GM23338 (cell line): ENCODE results near the gene DEUP1. TPM values are rescaled to one million over a fixed set of nuclear protein-coding genes. Genes with fewer than 3 reads are reported as not detected.
"Not testable (repeated sequence)": the region's sequence is repeated elsewhere in the genome, so short reads cannot be mapped to it uniquely, and the experiment has no call there.

Source experiments
- ATAC-seq: fragments of 200-7000 bp; cut with Tn5 transposase; 3 replicates; pipeline ENCODE4 v1.9.1; 2020
- DNase-seq: peaks from one replicate; pipeline ENCODE4 v3.0.0-alpha.2; 2015; ENCODE audit warnings: low spot score
- H2AFZ ChIP-seq: fragments of 200-600 bp; sonication (generic); 2 replicates; pipeline ENCODE4 v1.8.0; 2016; ENCODE audit warnings: antibody characterized with exemption, mild to moderate bottlenecking, moderate library complexity
- H3F3A ChIP-seq: fragments of 200-600 bp; sonication (generic); replicated peaks from 2 replicates; pipeline ENCODE4 v1.8.0; 2017; ENCODE audit warnings: antibody characterized with exemption, mixed run types, low read depth
- H3K27ac ChIP-seq: fragments of 200-600 bp; sonication (generic); 2 replicates; pipeline ENCODE4 v1.6.1; 2016; ENCODE audit warnings: low read depth
- H3K27me3 ChIP-seq: fragments of 200-600 bp; sonication (generic); 2 replicates; pipeline ENCODE4 v1.8.0; 2016; ENCODE audit warnings: mild to moderate bottlenecking, mixed run types, moderate library complexity; ENCODE audit not compliant: insufficient read depth
- H3K36me3 ChIP-seq: fragments of 200-600 bp; sonication (generic); 2 replicates; pipeline ENCODE4 v1.8.0; 2016; ENCODE audit warnings: mild to moderate bottlenecking; ENCODE audit not compliant: insufficient read depth
- H3K4me1 ChIP-seq: fragments of 200-600 bp; sonication (generic); 2 replicates; pipeline ENCODE4 v1.8.0; 2016; ENCODE audit warnings: mild to moderate bottlenecking, moderate library complexity; ENCODE audit not compliant: insufficient read depth
- H3K4me2 ChIP-seq: fragments of 200-600 bp; sonication (generic); 2 replicates; pipeline ENCODE4 v1.7.1; 2017; ENCODE audit warnings: mixed run types
- H3K4me3 ChIP-seq: fragments of 200-600 bp; sonication (generic); 2 replicates; pipeline ENCODE4 v1.6.1; 2016; ENCODE audit warnings: mixed run types
- H3K79me2 ChIP-seq: fragments of 200-600 bp; sonication (generic); replicated peaks from 2 replicates; pipeline ENCODE4 v1.8.0; 2017; ENCODE audit warnings: mild to moderate bottlenecking; ENCODE audit not compliant: insufficient read depth
- H3K9me2 ChIP-seq: fragments of 200-600 bp; sonication (generic); 2 replicates; pipeline ENCODE4 v1.8.0; 2017; ENCODE audit not compliant: insufficient read depth
- H4K20me1 ChIP-seq: fragments of 200-600 bp; sonication (generic); replicated peaks from 2 replicates; pipeline ENCODE4 v1.8.0; 2017; ENCODE audit warnings: mild to moderate bottlenecking; ENCODE audit not compliant: insufficient read depth
- H3K27ac Mint-ChIP-seq: 2 replicates; pipeline ENCODE4 v1.8.0; 2020; ENCODE audit warnings: inconsistent platforms, mild to moderate bottlenecking, moderate library complexity, mixed read lengths
- H3K27me3 Mint-ChIP-seq: 3 replicates; pipeline ENCODE4 v1.8.0; 2022; ENCODE audit warnings: low read depth, mild to moderate bottlenecking, moderate library complexity, mixed read lengths, inconsistent platforms; ENCODE audit not compliant: insufficient read depth, poor library complexity
- H3K36me3 Mint-ChIP-seq: 3 replicates; pipeline ENCODE4 v1.8.0; 2021; ENCODE audit warnings: low read depth, mild to moderate bottlenecking, inconsistent platforms, moderate library complexity, mixed read lengths
- H3K4me1 Mint-ChIP-seq: 3 replicates; pipeline ENCODE4 v1.8.0; 2020; ENCODE audit warnings: mild to moderate bottlenecking, inconsistent platforms, mixed read lengths
- H3K4me3 Mint-ChIP-seq: 3 replicates; pipeline ENCODE4 v1.8.0; 2021; ENCODE audit warnings: moderate library complexity, mild to moderate bottlenecking, inconsistent platforms, mixed read lengths
- H3K9me3 Mint-ChIP-seq: 3 replicates; pipeline ENCODE4 v1.8.0; 2020; ENCODE audit warnings: moderate library complexity, mild to moderate bottlenecking, inconsistent platforms, mixed read lengths
- ZNF114 ChIP-seq: fragments of 250-450 bp; sonication (Bioruptor Pico); IDR thresholded peaks from 2 replicates; pipeline ENCODE4 v1.5.0; 2020; ENCODE audit warnings: mild to moderate bottlenecking, moderate library complexity
- polyA plus RNA-seq: library from polyadenylated mRNA; unstranded; fragments of >200 nt; fragmentation: Nextera tagmentation; extraction: Ambion mirVana; gene quantifications from 2 replicates; pipeline ENCODE4 v1.2.1, GENCODE V29; 2016
- total RNA-seq: library from RNA; depleted of rRNA; stranded (reverse); fragments of >200 nt; shearing (Covaris generic); gene quantifications from 2 replicates; pipeline ENCODE4 v1.2.3, GENCODE V29; 2014
- TF ChIP-seq, protein P1 (sequence below): fragments of 250-450 bp; sonication (Bioruptor Pico); IDR thresholded peaks from 2 replicates; pipeline ENCODE4 v1.5.0; 2020; ENCODE audit warnings: mild to moderate bottlenecking, moderate library complexity
- TF ChIP-seq, protein P2 (sequence below): IDR thresholded peaks from 2 replicates; pipeline ENCODE4 v1.6.1; 2016; ENCODE audit warnings: antibody characterized with exemption

DEUP1 gene
- total and polyA plus RNA-seq, 2 experiments from 2014 or later = 0.63 to 1.7 TPM

DNA sequence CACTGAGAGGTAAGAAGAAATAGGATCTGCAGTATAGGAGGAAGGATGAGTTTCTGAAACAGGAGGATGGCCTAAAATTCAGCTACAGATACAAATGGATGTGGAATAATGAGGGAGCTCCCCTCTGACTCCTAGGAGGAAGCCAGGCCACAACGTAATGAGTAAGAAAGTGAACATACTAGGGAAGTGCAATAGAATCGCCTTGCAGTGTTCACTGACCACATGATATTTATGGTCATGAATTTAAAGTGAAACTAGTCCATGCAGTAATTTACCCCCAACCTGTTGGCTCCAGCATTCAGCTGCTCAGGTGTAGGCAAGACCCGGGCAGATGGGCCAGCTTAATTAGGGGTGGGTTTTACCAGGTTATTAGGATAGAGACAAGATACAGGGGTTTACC lies 101.7 kb downstream of the DEUP1 start:
- Mint-ChIP-seq H3K4me3 (no peak overlapping the region), H3K27me3 (peaks cover 4% of the 10 kb centered on the region), H3K4me1 (no peaks in the 10 kb centered on the region; the same call in 2 of the 3 replicates), H3K36me3 (no peaks in the 10 kb centered on the region), H3K27ac (no peak overlapping the region), H3K9me3 (peaks cover 4% of the 10 kb centered on the region; the same call in 1 of the 3 replicates)
- no peak for ATAC-seq
- no peak for DNase-seq
- no peaks in the 10 kb centered on the region for H3F3A ChIP-seq
- no peak overlapping the region for H3K4me2 ChIP-seq
- H3K4me1 ChIP-seq = no peaks in the 10 kb centered on the region
- H3K36me3 ChIP-seq = no peaks in the 10 kb centered on the region
- TF ChIP-seq, protein P1, sequence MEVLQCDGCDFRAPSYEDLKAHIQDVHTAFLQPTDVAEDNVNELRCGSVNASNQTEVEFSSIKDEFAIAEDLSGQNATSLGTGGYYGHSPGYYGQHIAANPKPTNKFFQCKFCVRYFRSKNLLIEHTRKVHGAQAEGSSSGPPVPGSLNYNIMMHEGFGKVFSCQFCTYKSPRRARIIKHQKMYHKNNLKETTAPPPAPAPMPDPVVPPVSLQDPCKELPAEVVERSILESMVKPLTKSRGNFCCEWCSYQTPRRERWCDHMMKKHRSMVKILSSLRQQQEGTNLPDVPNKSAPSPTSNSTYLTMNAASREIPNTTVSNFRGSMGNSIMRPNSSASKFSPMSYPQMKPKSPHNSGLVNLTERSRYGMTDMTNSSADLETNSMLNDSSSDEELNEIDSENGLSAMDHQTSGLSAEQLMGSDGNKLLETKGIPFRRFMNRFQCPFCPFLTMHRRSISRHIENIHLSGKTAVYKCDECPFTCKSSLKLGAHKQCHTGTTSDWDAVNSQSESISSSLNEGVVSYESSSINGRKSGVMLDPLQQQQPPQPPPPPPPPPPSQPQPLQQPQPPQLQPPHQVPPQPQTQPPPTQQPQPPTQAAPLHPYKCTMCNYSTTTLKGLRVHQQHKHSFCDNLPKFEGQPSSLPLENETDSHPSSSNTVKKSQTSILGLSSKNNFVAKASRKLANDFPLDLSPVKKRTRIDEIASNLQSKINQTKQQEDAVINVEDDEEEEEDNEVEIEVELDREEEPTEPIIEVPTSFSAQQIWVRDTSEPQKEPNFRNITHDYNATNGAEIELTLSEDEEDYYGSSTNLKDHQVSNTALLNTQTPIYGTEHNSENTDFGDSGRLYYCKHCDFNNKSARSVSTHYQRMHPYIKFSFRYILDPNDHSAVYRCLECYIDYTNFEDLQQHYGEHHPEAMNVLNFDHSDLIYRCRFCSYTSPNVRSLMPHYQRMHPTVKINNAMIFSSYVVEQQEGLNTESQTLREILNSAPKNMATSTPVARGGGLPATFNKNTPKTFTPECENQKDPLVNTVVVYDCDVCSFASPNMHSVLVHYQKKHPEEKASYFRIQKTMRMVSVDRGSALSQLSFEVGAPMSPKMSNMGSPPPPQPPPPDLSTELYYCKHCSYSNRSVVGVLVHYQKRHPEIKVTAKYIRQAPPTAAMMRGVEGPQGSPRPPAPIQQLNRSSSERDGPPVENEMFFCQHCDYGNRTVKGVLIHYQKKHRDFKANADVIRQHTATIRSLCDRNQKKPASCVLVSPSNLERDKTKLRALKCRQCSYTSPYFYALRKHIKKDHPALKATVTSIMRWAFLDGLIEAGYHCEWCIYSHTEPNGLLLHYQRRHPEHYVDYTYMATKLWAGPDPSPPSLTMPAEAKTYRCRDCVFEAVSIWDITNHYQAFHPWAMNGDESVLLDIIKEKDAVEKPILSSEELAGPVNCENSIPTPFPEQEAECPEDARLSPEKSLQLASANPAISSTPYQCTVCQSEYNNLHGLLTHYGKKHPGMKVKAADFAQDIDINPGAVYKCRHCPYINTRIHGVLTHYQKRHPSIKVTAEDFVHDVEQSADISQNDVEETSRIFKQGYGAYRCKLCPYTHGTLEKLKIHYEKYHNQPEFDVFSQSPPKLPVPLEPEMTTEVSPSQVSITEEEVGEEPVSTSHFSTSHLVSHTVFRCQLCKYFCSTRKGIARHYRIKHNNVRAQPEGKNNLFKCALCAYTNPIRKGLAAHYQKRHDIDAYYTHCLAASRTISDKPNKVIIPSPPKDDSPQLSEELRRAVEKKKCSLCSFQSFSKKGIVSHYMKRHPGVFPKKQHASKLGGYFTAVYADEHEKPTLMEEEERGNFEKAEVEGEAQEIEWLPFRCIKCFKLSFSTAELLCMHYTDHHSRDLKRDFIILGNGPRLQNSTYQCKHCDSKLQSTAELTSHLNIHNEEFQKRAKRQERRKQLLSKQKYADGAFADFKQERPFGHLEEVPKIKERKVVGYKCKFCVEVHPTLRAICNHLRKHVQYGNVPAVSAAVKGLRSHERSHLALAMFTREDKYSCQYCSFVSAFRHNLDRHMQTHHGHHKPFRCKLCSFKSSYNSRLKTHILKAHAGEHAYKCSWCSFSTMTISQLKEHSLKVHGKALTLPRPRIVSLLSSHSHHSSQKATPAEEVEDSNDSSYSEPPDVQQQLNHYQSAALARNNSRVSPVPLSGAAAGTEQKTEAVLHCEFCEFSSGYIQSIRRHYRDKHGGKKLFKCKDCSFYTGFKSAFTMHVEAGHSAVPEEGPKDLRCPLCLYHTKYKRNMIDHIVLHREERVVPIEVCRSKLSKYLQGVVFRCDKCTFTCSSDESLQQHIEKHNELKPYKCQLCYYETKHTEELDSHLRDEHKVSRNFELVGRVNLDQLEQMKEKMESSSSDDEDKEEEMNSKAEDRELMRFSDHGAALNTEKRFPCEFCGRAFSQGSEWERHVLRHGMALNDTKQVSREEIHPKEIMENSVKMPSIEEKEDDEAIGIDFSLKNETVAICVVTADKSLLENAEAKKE (CRISPR knock-in tag) = no peak
- no peak for TF ChIP-seq ZNF114 (CRISPR knock-in tag)
- TF ChIP-seq, protein P2, sequence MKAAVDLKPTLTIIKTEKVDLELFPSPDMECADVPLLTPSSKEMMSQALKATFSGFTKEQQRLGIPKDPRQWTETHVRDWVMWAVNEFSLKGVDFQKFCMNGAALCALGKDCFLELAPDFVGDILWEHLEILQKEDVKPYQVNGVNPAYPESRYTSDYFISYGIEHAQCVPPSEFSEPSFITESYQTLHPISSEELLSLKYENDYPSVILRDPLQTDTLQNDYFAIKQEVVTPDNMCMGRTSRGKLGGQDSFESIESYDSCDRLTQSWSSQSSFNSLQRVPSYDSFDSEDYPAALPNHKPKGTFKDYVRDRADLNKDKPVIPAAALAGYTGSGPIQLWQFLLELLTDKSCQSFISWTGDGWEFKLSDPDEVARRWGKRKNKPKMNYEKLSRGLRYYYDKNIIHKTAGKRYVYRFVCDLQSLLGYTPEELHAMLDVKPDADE = no peak
- H3K79me2 ChIP-seq = no peaks in the 10 kb centered on the region
- H4K20me1 ChIP-seq = no peaks in the 10 kb centered on the region
- no peaks in the 10 kb centered on the region for H3K27me3 ChIP-seq
- no peak overlapping the region for H2AFZ ChIP-seq
- H3K9me2 ChIP-seq = no peaks in the 10 kb centered on the region; the same call in 1 of the 2 replicates
- no peak overlapping the region for H3K27ac ChIP-seq
- H3K4me3 ChIP-seq = no peak overlapping the region

DNA sequence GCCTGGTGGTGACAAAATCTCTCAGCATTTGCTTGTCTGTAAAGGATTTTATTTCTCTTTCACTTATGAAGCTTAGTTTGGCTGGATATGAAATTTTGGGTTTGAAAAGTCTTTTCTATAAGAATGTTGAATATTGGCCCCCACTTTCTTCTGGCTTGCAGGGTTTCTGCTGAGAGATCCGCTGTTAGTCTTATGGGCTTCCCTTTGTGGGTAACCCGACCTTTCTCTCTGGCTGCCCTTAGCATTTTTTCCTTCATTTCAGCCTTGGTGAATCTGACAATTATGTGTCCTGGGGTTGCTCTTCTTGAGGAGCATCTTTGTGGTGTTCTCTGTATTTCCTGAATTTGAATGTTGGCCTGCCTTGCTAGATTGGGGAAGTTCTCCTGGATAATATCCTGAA lies 112.7 kb downstream of the DEUP1 start:
- H3K27ac ChIP-seq, H3K4me2 ChIP-seq, H3K79me2 ChIP-seq, H3K4me3 ChIP-seq, H3K4me3 Mint-ChIP-seq, H3K4me1 ChIP-seq, H2AFZ ChIP-seq, H3F3A ChIP-seq, H3K27ac Mint-ChIP-seq, ATAC-seq, DNase-seq, H3K27me3 ChIP-seq, H4K20me1 ChIP-seq, H3K9me2 ChIP-seq, H3K36me3 Mint-ChIP-seq, H3K27me3 Mint-ChIP-seq, H3K36me3 ChIP-seq: not testable (repeated sequence)
- Mint-ChIP-seq H3K9me3 (peaks cover 18% of the 10 kb centered on the region), H3K4me1 (peaks cover 10% of the 10 kb centered on the region)
